Pancreas (tissue), 10 donors: ENCODE data around the gene EIF2B5. TPM values are rescaled to one million over a fixed set of nuclear protein-coding genes. Genes with fewer than 3 reads are reported as not detected.
A peak's percentile ranks its signal among the peaks of the same experiment; 100 is the strongest.
"Not testable (repeated sequence)": the region's sequence is repeated elsewhere in the genome, so short reads cannot be mapped to it uniquely, and the experiment has no call there.

Experiments
- ATAC-seq, 4 donors: fragments of 200-7000 bp; cut with Tn5 transposase; one replicate each; pipeline versions ENCODE4 v1.8.0 to v1.9.1; 2020; ENCODE audit warnings: mild to moderate bottlenecking in 4 of 4, moderate library complexity in 4 of 4
- DNase-seq, 6 donors: peaks; one replicate each; pipeline ENCODE4 v3.0.0-alpha.2; 2020
- FAIRE-seq: peaks from 2 replicates; lab custom pipeline; 2012; peaks lifted over from hg19 to GRCh38; lab: Jason Lieb, UNC
- H3K27ac ChIP-seq, 4 donors: fragments of 200-600 bp; sonication (generic); 1 replicate in 3 of 4; 2 replicates in 1 of 4; pipeline versions ENCODE4 v1.5.0 to v1.8.0; 2020
- H3K27me3 ChIP-seq, 4 donors: fragments of 200-600 bp; one replicate each; pipeline ENCODE4 v1.8.0; 2021
- H3K36me3 ChIP-seq, 3 donors: fragments of 200-600 bp; sonication (generic) in 1 of 3; one replicate each; pipeline versions ENCODE4 v1.5.0 to v1.8.0; 2020 to 2021
- H3K4me1 ChIP-seq, 3 donors: fragments of 200-600 bp; one replicate each; pipeline ENCODE4 v1.8.0; 2021
- H3K4me3 ChIP-seq, 4 donors: fragments of 200-600 bp; sonication (generic) in 2 of 4; one replicate each; pipeline versions ENCODE4 v1.5.0 to v1.8.0; 2020 to 2021
- H3K9me3 ChIP-seq, 4 donors: fragments of 200-600 bp; one replicate each; pipeline ENCODE4 v1.8.0; 2021
- WGBS, 2 donors: extraction: QIAGEN DNeasy Blood & Tissue Kit; methylation state at CpG; one replicate each; pipeline ENCODE4 v1.1.7; 2013; 5-methylcytosine and 5-hydroxymethylcytosine counted together
- intact Hi-C, 3 donors: fragments of 100-400 bp; cut with DNase I; formaldehyde crosslinking; loops; one replicate each; pipeline versions ENCODE4 v1.11.1 to v1.14.2; 2022
- polyA plus RNA-seq, 2 donors: library from polyadenylated mRNA; stranded (reverse); fragments of 200-250 nt; gene quantifications; one replicate each; pipeline ENCODE4 v1.2.3, GENCODE V29; 2013
- total RNA-seq, 6 donors: library from RNA; stranded (reverse); fragmentation: NEBNext Ultra II Directional in 4 of 6; extraction: Animal tissue kit (Norgen Biotek cat#: 25700) in 4 of 6; gene quantifications; one replicate each; pipeline versions ENCODE4 v1.2.1 to v1.2.4, GENCODE V29; 2021 to 2023
- TF ChIP-seq, protein P1 (sequence below), 4 donors: fragments of 200-600 bp; sonication (generic) in 3 of 4; IDR thresholded peaks; one replicate each; pipeline versions ENCODE4 v1.5.0 to v1.8.0; 2021; ENCODE audit warnings: antibody characterized with exemption in 4 of 4
- donor health status: healthy with polysubstance abuse.
- donor health status: DM: no; HTN: no; CAD: no; lungs with moderate emphysema.
- donor health status: DM: no; HTN: no; CAD: no.
- donor health status: control.
- donor health status: control.
- donor health status: Bipolar disorder and iron deficiency.
- donor health status: DM: yes; HTN: yes; CAD: no.
- donor health status: DM: no; HTN: no; CAD: no.
- donor health status: DM: no; HTN: no; CAD: no.
- donor health status: DM: yes; HTN: yes; CAD: no.

Gene EIF2B5
- total and polyA plus RNA-seq, 8 donors = 12.4 to 53.3 (median 20.1) TPM

DNA sequence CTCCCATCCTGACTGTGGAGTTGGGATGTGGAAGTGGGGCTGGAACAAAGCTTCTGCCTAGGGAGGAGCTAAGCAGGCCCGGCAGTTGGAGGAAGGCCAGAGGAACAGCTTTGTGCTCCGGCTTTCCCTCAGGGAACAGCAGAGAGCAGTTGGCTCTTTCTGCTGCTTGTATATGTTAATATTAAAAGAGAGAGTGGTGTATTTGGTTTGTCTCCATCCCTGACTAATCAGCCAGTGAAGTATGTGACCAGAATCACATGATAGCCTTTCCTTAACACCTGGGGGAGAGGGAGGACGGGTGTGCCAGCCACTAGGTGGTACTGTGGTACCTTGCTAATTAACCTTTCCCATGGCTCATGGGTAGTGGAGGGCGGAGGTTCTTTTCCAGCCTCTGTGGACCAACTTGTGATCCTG lies 10.0 kb downstream of the EIF2B5 start:
- TF ChIP-seq, protein P1, sequence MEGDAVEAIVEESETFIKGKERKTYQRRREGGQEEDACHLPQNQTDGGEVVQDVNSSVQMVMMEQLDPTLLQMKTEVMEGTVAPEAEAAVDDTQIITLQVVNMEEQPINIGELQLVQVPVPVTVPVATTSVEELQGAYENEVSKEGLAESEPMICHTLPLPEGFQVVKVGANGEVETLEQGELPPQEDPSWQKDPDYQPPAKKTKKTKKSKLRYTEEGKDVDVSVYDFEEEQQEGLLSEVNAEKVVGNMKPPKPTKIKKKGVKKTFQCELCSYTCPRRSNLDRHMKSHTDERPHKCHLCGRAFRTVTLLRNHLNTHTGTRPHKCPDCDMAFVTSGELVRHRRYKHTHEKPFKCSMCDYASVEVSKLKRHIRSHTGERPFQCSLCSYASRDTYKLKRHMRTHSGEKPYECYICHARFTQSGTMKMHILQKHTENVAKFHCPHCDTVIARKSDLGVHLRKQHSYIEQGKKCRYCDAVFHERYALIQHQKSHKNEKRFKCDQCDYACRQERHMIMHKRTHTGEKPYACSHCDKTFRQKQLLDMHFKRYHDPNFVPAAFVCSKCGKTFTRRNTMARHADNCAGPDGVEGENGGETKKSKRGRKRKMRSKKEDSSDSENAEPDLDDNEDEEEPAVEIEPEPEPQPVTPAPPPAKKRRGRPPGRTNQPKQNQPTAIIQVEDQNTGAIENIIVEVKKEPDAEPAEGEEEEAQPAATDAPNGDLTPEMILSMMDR (IDR thresholded peaks at IDR 0.05) = peak; percentile 13 to 28 (median 24)
- no peaks in the 10 kb centered on the region for H3K4me1 ChIP-seq
- DNase-seq (peak in 4 of 6 donors; percentile 59 to 71 (median 62)), FAIRE-seq (no peak), ATAC-seq (peak; percentile 84 to 99 (median 95))
- H3K4me3 ChIP-seq = no peak overlapping the region
- H3K36me3 ChIP-seq = peaks cover 0 to 52% (median 14%) of the 10 kb centered on the region in 3 donors
- intact Hi-C loops = loop anchor here in 1 of 3 donors (10.0 kb wide), 1 partner anchor 90 kb away; no protein-coding TSS in a partner anchor
- no peak overlapping the region for H3K27ac ChIP-seq
- no peaks in the 10 kb centered on the region for H3K9me3 ChIP-seq
- 21 to 26% methylated on average over 4 of the region's 4 CpGs for WGBS, 2 donors
- H3K27me3 ChIP-seq = no peaks in the 10 kb centered on the region

DNA sequence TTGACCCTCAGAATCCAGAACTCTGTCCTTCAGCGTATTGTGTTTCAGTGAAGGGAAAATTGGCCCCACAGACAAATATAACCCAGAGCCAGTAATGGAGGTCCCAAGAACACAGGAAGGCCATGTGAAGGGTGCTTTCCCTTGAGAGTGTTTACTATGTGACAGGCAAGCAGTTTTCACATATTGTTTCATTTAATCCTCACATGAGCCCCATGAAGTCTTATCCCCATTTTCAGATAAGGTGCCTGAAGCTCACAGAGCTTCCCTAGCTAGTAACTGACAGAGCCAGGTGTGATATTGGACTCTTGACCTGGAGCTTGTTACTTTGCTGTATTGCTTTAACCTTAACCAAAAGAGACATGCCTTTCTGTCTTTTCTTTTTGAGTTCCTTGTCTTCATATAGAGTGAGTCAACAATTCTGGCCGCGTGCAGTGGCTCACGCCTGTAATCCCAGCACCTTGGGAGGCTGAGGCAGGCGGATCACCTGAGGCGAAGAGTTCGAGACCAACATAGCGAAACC lies 10.7 kb downstream of the EIF2B5 start:
- peaks cover 0 to 45% (median 9%) of the 10 kb centered on the region in 3 donors for H3K36me3 ChIP-seq

DNA sequence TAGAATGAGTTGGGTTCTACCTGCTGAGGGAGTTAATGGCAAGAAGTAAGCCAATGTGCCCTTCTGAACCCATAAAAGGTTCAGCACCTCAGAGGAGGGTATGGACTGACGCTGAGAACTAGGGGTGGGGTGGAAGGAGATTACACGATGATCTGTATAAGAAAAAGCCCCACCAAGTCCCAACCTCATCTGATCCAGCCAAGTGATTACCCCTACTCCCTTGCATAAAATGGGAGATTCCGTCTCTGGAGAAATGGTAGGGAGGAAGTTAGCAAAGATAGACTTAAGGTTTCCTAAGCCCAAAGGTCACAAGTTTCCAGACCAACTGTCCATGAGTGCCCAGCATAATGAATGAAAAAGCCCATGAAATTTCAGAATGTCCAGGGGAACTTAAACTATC lies 12.9 kb downstream of the EIF2B5 start:
- DNase-seq = no peak
- no peak for FAIRE-seq
- 70 to 80% methylated on average over 3 of the region's 3 CpGs for WGBS, 2 donors
- Histone ChIP-seq H3K27me3 (no peaks in the 10 kb centered on the region), H3K4me1 (no peaks in the 10 kb centered on the region), H3K36me3 (peaks cover 0 to 27% (median 2%) of the 10 kb centered on the region in 3 donors), H3K4me3 (no peak overlapping the region), H3K27ac (no peak overlapping the region), H3K9me3 (no peaks in the 10 kb centered on the region)
- no peak for ATAC-seq
- intact Hi-C loops = loop anchor here in 1 of 3 donors (10.0 kb wide), 1 partner anchor 87 kb away; no protein-coding TSS in a partner anchor
- TF ChIP-seq, protein P1 (IDR thresholded peaks at IDR 0.05) = no peak

More for the DNA sequence above, 10.7 kb downstream of the EIF2B5 start:
- Histone ChIP-seq H3K27ac (no peak overlapping the region), H3K9me3 (no peaks in the 10 kb centered on the region), H3K27me3 (no peaks in the 10 kb centered on the region), H3K4me3 (no peak overlapping the region), H3K4me1 (no peaks in the 10 kb centered on the region)
- FAIRE-seq (no peak), ATAC-seq (no peak), DNase-seq (no peak)
- intact Hi-C loops = loop anchor here in 1 of 3 donors (10.0 kb wide), 1 partner anchor 89 kb away; no protein-coding TSS in a partner anchor
- 81 to 88% methylated on average over 8 of the region's 8 CpGs for WGBS, 2 donors
- TF ChIP-seq, protein P1 (IDR thresholded peaks at IDR 0.05) = no peak

DNA sequence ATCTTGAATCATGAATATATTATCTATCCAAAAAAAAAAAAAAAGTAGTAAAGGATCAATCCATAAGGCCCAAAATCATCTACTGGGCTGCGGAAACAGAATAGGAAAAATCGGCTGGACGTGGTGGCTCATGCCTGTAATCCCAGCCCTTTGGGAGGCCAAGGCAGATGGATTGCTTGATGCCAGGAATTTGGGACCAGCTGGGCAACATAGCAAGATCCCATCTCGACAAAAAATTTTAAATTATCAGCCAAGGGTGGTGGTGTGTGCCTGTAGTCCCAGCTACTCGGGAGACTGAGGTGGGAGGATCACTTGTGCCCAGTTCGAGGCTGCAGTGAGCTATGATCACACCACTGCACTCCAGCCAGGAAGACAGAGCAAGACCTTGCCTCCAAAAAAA lies 14.0 kb downstream of the EIF2B5 start:
- DNase-seq (no peak), FAIRE-seq (no peak), ATAC-seq (no peak)
- 86 to 92% methylated on average over 6 of the region's 6 CpGs for WGBS, 2 donors
- Histone ChIP-seq H3K9me3 (no peaks in the 10 kb centered on the region), H3K27ac (no peak overlapping the region), H3K4me1 (no peaks in the 10 kb centered on the region), H3K4me3 (no peak overlapping the region), H3K36me3 (peaks cover 0 to 16% (median 2%) of the 10 kb centered on the region in 3 donors), H3K27me3 (no peaks in the 10 kb centered on the region)
- intact Hi-C loops = loop anchor here in 1 of 3 donors (10.0 kb wide), 1 partner anchor 86 kb away; no protein-coding TSS in a partner anchor
- TF ChIP-seq, protein P1 (IDR thresholded peaks at IDR 0.05) = no peak

DNA sequence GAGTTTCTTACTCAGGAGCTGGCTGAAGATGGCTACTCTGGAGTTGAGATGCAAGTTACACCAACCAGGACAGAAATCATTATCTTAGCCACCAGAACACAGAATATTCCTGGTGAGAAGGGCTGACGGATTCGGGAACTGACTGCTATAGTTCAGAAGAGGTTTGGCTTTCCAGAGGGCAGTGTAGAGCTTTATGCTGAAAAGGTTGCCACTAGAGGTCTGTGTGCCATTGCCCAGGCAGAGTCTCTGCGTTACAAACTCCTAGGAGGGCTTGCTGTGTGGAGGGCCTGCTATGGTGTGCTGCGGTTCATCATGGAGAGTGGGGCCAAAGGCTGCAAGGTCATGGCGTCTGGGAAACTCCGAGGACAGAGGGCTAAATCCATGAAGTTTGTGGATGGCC lies 14.6 kb downstream of the EIF2B5 start:
- DNase-seq, H3K27ac ChIP-seq, H3K4me1 ChIP-seq, H3K27me3 ChIP-seq, FAIRE-seq, H3K4me3 ChIP-seq, ATAC-seq, H3K9me3 ChIP-seq: not testable (repeated sequence)
- peaks cover 0 to 10% (median 1%) of the 10 kb centered on the region in 3 donors for H3K36me3 ChIP-seq
- 62% methylated on average over 6 of the region's 6 CpGs for WGBS, 2 donors
- intact Hi-C loops = loop anchor here in 1 of 3 donors (10.0 kb wide), 1 partner anchor 85 kb away; no protein-coding TSS in a partner anchor
